ENCODE results near the gene VTI1A.

Gene VTI1A

GRCh38 chr10:112848868-112849430, 401.9 kb downstream of the VTI1A start:
- Histone ChIP-seq H3K27me3 (ENCODE audit: control insufficient read depth, insufficient read depth, low read length) (no peaks in the 10 kb centered on the region), H3K79me2 (no peaks in the 10 kb centered on the region), H3K4me3 (ENCODE audit: low read depth, low read length) (no peak overlapping the region), H3K4me1 (no peaks in the 10 kb centered on the region), H2AFZ (no peak overlapping the region), H3K27ac (no peak overlapping the region), H3K9me3 (ENCODE audit: control insufficient read depth, low read length) (no peaks in the 10 kb centered on the region), H3K36me3 (ENCODE audit: control insufficient read depth, insufficient read depth, low read length) (no peaks in the 10 kb centered on the region), H3K9ac (no peak overlapping the region), H3K4me2 (ENCODE audit: low read length) (no peak overlapping the region)
- no peak for TF ChIP-seq CTCF (IDR thresholded peaks at IDR 0.05)

GRCh38 chr10:112849546-112849945, 402.5 kb downstream of the VTI1A start:
- no peak overlapping the region for H3K27ac ChIP-seq
- TF ChIP-seq CTCF (IDR thresholded peaks at IDR 0.05), result no peak
- no peaks in the 10 kb centered on the region for H3K36me3 ChIP-seq (ENCODE audit: control insufficient read depth, insufficient read depth, low read length)

GRCh38 chr10:112851181-112851580, 404.2 kb downstream of the VTI1A start:
- no peak overlapping the region for H3K4me3 ChIP-seq (ENCODE audit: low read depth, low read length)
- H3K36me3 ChIP-seq (ENCODE audit: control insufficient read depth, insufficient read depth, low read length), result no peaks in the 10 kb centered on the region
- no peaks in the 10 kb centered on the region for H3K9me3 ChIP-seq (ENCODE audit: control insufficient read depth, low read length)
- H2AFZ ChIP-seq, result no peak overlapping the region
- no peak for TF ChIP-seq CTCF (IDR thresholded peaks at IDR 0.05)
- H3K9ac ChIP-seq, result no peak overlapping the region
- no peaks in the 10 kb centered on the region for H3K27me3 ChIP-seq (ENCODE audit: control insufficient read depth, insufficient read depth, low read length)
- no peak overlapping the region for H3K4me2 ChIP-seq (ENCODE audit: low read length)
- no peak overlapping the region for H3K27ac ChIP-seq
- H3K4me1 ChIP-seq, result no peaks in the 10 kb centered on the region
- H3K79me2 ChIP-seq, result no peaks in the 10 kb centered on the region

More at GRCh38 chr10:112849546-112849945, 402.5 kb downstream of the VTI1A start:
- no peak overlapping the region for H3K4me3 ChIP-seq (ENCODE audit: low read depth, low read length)
- no peak overlapping the region for H3K4me2 ChIP-seq (ENCODE audit: low read length)
- no peak overlapping the region for H3K9ac ChIP-seq
- H3K27me3 ChIP-seq (ENCODE audit: control insufficient read depth, insufficient read depth, low read length), result no peaks in the 10 kb centered on the region
- no peaks in the 10 kb centered on the region for H3K79me2 ChIP-seq
- H2AFZ ChIP-seq, result no peak overlapping the region
- no peaks in the 10 kb centered on the region for H3K9me3 ChIP-seq (ENCODE audit: control insufficient read depth, low read length)
- no peaks in the 10 kb centered on the region for H3K4me1 ChIP-seq

GRCh38 chr10:112851588-112852211, 404.7 kb downstream of the VTI1A start:
- no peak overlapping the region for H3K9ac ChIP-seq
- no peak overlapping the region for H2AFZ ChIP-seq
- H3K27me3 ChIP-seq (ENCODE audit: control insufficient read depth, insufficient read depth, low read length), result no peaks in the 10 kb centered on the region
- no peak overlapping the region for H3K27ac ChIP-seq
- no peaks in the 10 kb centered on the region for H3K79me2 ChIP-seq
- no peaks in the 10 kb centered on the region for H3K36me3 ChIP-seq (ENCODE audit: control insufficient read depth, insufficient read depth, low read length)
- H3K4me2 ChIP-seq (ENCODE audit: low read length), result no peak overlapping the region
- H3K9me3 ChIP-seq (ENCODE audit: control insufficient read depth, low read length), result no peaks in the 10 kb centered on the region
- TF ChIP-seq CTCF (IDR thresholded peaks at IDR 0.05), result no peak
- H3K4me1 ChIP-seq, result no peaks in the 10 kb centered on the region
- no peak overlapping the region for H3K4me3 ChIP-seq (ENCODE audit: low read depth, low read length)

- Histone ChIP-seq H3K79me2 (no peaks in the 10 kb centered on the region), H3K27me3 (ENCODE audit: control insufficient read depth, insufficient read depth, low read length) (no peaks in the 10 kb centered on the region), H3K4me2 (ENCODE audit: low read length) (no peak overlapping the region), H3K9ac (no peak overlapping the region), H2AFZ (no peak overlapping the region), H3K4me3 (ENCODE audit: low read depth, low read length) (no peak overlapping the region), H3K36me3 (ENCODE audit: control insufficient read depth, insufficient read depth, low read length) (no peaks in the 10 kb centered on the region), H3K27ac (no peak overlapping the region), H3K9me3 (ENCODE audit: control insufficient read depth, low read length) (no peaks in the 10 kb centered on the region), H3K4me1 (no peaks in the 10 kb centered on the region)
- no peak for TF ChIP-seq CTCF (IDR thresholded peaks at IDR 0.05)
Observed at GRCh38 chr10:112852306-112852705, 405.3 kb downstream of the VTI1A start.
